Lower leg skin (tissue), 4 donors: ENCODE data around the gene IL33. TPM values are rescaled to one million over a fixed set of nuclear protein-coding genes. Genes with fewer than 3 reads are reported as not detected.

Source experiments
- DNase-seq, 2 donors: peaks; one replicate each; pipeline ENCODE4 v3.0.0-alpha.2; 2019; ENCODE audit warnings: low spot score in 2 of 2
- H3K4me3 ChIP-seq: fragments of 200-600 bp; sonication (generic); 2 replicates; pipeline ENCODE4 v1.5.1; 2017; ENCODE audit warnings: mild to moderate bottlenecking, low read depth; ENCODE audit not compliant: poor library complexity, severe bottlenecking
- CTCF ChIP-seq, 3 donors: fragments of 450-650 bp; IDR thresholded peaks; one replicate each; pipeline ENCODE4 v1.5.1; 2016; ENCODE audit warnings: antibody characterized with exemption in 3 of 3, mild to moderate bottlenecking in 3 of 3, moderate library complexity in 2 of 3
- POLR2A ChIP-seq, 2 donors: fragments of 450-650 bp; IDR thresholded peaks; one replicate each; pipeline ENCODE4 v1.6.1; 2016 to 2017; ENCODE audit warnings: antibody characterized with exemption in 2 of 2, mild to moderate bottlenecking in 1 of 2, moderate library complexity in 1 of 2
- WGBS, 2 donors: methylation state at CpG; one replicate each; pipeline ENCODE4 v1.1.5; 2018; 5-methylcytosine and 5-hydroxymethylcytosine counted together
- intact Hi-C: fragments of 100-400 bp; cut with DNase I; formaldehyde crosslinking; loops from one replicate; pipeline ENCODE4 v1.15.0; 2023; ENCODE audit warnings: low total_unique reads
- total RNA-seq, 4 donors: library from RNA; depleted of rRNA; stranded (reverse); fragments of >200 nt; gene quantifications; one replicate each; pipeline ENCODE4 v1.1.0, GENCODE V29; 2016

Gene IL33
- total RNA-seq, 4 donors from 2014 or later = 4.1 to 28.5 (median 8.2) TPM

DNA sequence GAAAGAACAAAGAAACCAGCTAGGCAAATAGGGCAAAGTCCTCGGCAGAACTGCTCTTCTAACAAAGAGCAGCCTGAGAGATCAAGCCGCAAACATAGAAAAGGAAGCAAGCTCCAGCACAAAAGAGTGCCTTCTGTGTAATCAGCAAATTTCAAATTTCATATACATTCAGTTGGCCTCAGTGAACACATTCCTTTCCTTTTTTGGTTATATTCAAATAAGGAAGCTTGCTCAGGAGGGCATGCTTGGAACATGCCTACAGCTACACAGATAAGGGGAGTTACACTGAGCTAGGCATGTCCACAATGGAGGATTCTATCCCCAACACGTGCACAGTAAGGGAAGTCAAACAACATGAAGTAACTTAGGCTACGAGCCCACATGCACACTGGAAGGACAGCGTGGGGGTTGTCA is 23.4 kb downstream of the IL33 start:
- no peak for DNase-seq
- no peak overlapping the region for H3K4me3 ChIP-seq
- no peak for TF ChIP-seq CTCF (IDR thresholded peaks at IDR 0.05)
- intact Hi-C loops = no loop called here
- 50 to 59% methylated on average over 5 of the region's 5 CpGs for WGBS, 2 donors

- intact Hi-C loops = no loop called here
- WGBS, 2 donors = 70 to 81% methylated on average over 2 of the region's 2 CpGs
- no peak overlapping the region for H3K4me3 ChIP-seq
- no peak for TF ChIP-seq POLR2A (IDR thresholded peaks at IDR 0.05)
- no peak for TF ChIP-seq CTCF (IDR thresholded peaks at IDR 0.05)
- no peak for DNase-seq
Observed at GRCh38 chr9:6239694-6240093, 24.1 kb downstream of the IL33 start.

GRCh38 chr9:6243746-6244145 is 28.1 kb downstream of the IL33 start:
- no peak overlapping the region for H3K4me3 ChIP-seq
- TF ChIP-seq POLR2A (IDR thresholded peaks at IDR 0.05) = no peak
- no peak for TF ChIP-seq CTCF (IDR thresholded peaks at IDR 0.05)
- DNase-seq = no peak
- intact Hi-C loops = no loop called here

DNA sequence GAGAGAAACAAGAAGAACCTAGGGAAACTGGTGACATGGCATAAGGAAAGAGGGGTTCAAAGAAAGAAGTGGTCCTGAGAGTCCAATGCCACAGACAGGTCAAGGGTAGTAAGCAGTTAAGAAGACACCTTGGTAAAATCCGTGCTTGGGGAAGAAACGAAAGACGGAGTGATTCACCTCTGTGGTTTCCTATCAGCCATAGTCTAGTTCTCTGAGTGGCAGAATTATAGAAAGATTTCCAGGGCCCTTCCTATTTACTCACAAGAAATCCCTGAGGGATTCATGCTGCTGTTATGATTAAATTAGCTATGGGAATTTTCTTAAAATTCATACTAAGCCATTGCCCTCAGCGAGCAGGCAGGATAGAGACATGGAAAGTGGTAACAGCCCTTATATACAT is 31.7 kb downstream of the IL33 start:
- no peak overlapping the region for H3K4me3 ChIP-seq
- WGBS, 2 donors = 50 to 61% methylated on average over 4 of the region's 4 CpGs
- no peak for DNase-seq
- intact Hi-C loops = no loop called here
- TF ChIP-seq CTCF (IDR thresholded peaks at IDR 0.05) (no peak), POLR2A (IDR thresholded peaks at IDR 0.05) (no peak)

DNA sequence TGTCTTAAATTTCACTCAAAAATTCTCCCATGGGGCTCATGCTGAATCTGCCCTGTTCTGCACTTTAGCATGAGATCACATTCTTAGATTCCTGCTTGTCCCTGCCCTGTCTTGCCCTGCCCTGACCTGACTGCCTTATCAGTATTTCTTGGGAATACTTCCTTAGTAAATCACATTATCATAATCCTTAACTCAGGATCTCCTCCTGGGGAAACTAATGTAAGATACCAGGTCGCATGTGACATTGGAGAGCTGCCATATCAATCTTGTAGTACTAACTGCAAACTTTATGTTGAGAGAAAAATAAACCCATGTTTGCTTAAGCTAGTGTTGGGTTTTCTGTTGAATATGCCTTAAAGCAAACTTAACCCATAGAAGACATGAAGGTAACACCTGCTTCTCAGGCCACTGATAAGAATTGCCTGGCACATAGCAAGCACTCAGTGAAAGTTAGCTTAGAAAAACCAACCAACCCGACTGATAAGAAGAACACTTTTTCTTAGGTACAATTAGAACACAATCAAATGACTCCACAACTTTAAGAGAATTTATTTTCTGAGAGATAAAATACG is 53.3 kb downstream of the IL33 start:
- intact Hi-C loops = no loop called here
- 54 to 58% methylated on average over 3 of the region's 3 CpGs for WGBS, 2 donors
- H3K4me3 ChIP-seq = no peak overlapping the region
- DNase-seq = no peak
- TF ChIP-seq POLR2A (IDR thresholded peaks at IDR 0.05) = no peak

DNA sequence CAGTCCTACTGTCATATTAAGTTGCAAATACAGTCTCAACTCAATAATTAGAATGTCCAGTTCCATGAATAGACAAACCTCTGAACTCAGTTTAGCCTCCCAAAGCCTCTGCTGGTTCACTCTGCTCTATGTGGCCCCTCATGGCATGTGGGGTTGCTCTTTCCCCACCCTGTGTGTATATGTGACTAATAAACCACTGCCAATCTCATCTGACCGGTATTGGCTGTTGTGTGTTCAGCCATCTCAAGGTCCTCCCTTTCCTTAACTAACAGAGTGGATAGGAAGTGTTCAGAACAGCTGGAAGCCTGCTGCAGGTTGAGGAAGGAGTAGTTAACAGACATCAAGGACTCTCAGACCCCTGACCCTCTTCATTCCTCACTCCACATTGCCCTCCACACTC is 55.3 kb downstream of the IL33 start:
- H3K4me3 ChIP-seq = no peak overlapping the region
- intact Hi-C loops = no loop called here
- no peak for DNase-seq
- no peak for TF ChIP-seq POLR2A (IDR thresholded peaks at IDR 0.05)
- TF ChIP-seq CTCF (IDR thresholded peaks at IDR 0.05) = no peak
- 67 to 83% methylated on average over 1 of the region's 1 CpG for WGBS, 2 donors
